WTC11 (cell line): ENCODE data around the gene XKR3.
"Not testable (repeated sequence)": the region's sequence is repeated elsewhere in the genome, so short reads cannot be mapped to it uniquely, and the experiment has no call there.

ENCODE experiments used
- CTCF ChIP-seq: fragments of 200-600 bp; IDR thresholded peaks from 2 replicates; pipeline ENCODE4 v1.8.0; 2022; ENCODE audit warnings: antibody characterized with exemption
- FOXP1 ChIP-seq: sonication (generic); formaldehyde crosslinking; IDR thresholded peaks from 2 replicates; pipeline ENCODE4 v1.8.0; 2022; ENCODE audit warnings: missing genetic modification reagents, mild to moderate bottlenecking, moderate library complexity, borderline replicate concordance
- KAT7 ChIP-seq: sonication (generic); formaldehyde crosslinking; IDR thresholded peaks from 2 replicates; pipeline ENCODE4 v1.8.1; 2023; ENCODE audit warnings: missing genetic modification reagents, mild to moderate bottlenecking, borderline replicate concordance
- MAX ChIP-seq: sonication (generic); formaldehyde crosslinking; IDR thresholded peaks from 2 replicates; pipeline ENCODE4 v1.8.0; 2022; ENCODE audit warnings: mild to moderate bottlenecking, missing genetic modification reagents
- MYBL2 ChIP-seq: sonication (generic); formaldehyde crosslinking; IDR thresholded peaks from 2 replicates; pipeline ENCODE4 v1.8.1; 2023; ENCODE audit warnings: mild to moderate bottlenecking, moderate library complexity, missing genetic modification reagents
- NFYB ChIP-seq: sonication (generic); formaldehyde crosslinking; conservative IDR thresholded peaks from 2 replicates; pipeline ENCODE4 v1.8.0; 2022; ENCODE audit warnings: low read depth, missing genetic modification reagents
- RELA ChIP-seq: sonication (generic); formaldehyde crosslinking; IDR thresholded peaks from 2 replicates; pipeline ENCODE4 v1.8.1; 2022; ENCODE audit warnings: missing genetic modification reagents, mild to moderate bottlenecking, borderline replicate concordance
- SMAD4 ChIP-seq: sonication (generic); formaldehyde crosslinking; IDR thresholded peaks from 2 replicates; pipeline ENCODE4 v1.8.0; 2022; ENCODE audit warnings: mild to moderate bottlenecking, missing genetic modification reagents
- TEAD4 ChIP-seq: sonication (generic); formaldehyde crosslinking; IDR thresholded peaks from 2 replicates; pipeline ENCODE4 v1.8.0; 2022; ENCODE audit warnings: mild to moderate bottlenecking, missing genetic modification reagents
- USF2 ChIP-seq: sonication (generic); formaldehyde crosslinking; IDR thresholded peaks from 2 replicates; pipeline ENCODE4 v1.8.1; 2023; ENCODE audit warnings: mild to moderate bottlenecking, missing genetic modification reagents, moderate library complexity
- ZNF232 ChIP-seq: sonication (generic); formaldehyde crosslinking; IDR thresholded peaks from 2 replicates; pipeline ENCODE4 v1.8.0; 2022; ENCODE audit warnings: mild to moderate bottlenecking, missing genetic modification reagents
- ZNF423 ChIP-seq: fragments of 250-450 bp; sonication (Bioruptor Pico); IDR thresholded peaks from 2 replicates; pipeline ENCODE4 v2.1.2; 2022; ENCODE audit warnings: mild to moderate bottlenecking, moderate library complexity

GRCh38 chr22:16760416-16760815, 64.8 kb downstream of the XKR3 start:
- TF ChIP-seq MAX (CRISPR knock-in tag); CTCF; ZNF423 (CRISPR knock-in tag); TEAD4; MYBL2 (CRISPR knock-in tag); ZNF232 (CRISPR knock-in tag); KAT7 (CRISPR knock-in tag); USF2 (CRISPR knock-in tag); RELA (CRISPR knock-in tag); FOXP1 (CRISPR knock-in tag); SMAD4 (CRISPR knock-in tag); NFYB (CRISPR knock-in tag): not testable (repeated sequence)
